Kidney epithelial cell (primary cell): Measurements from ENCODE around the gene KDM6B. TPM values are rescaled to one million over a fixed set of nuclear protein-coding genes. Genes with fewer than 3 reads are reported as not detected.

ENCODE experiments used
- DNase-seq: peaks from one replicate; pipeline ENCODE4 v3.0.0-alpha.2; 2010; ENCODE audit warnings: low read depth
- H3K27me3 ChIP-seq: 2 replicates; pipeline ENCODE4 v1.6.0; 2011; ENCODE audit warnings: low read length; ENCODE audit not compliant: control insufficient read depth, insufficient read depth
- H3K36me3 ChIP-seq: 2 replicates; pipeline ENCODE4 v1.5.1; 2011; ENCODE audit warnings: low read length; ENCODE audit not compliant: control insufficient read depth, insufficient read depth
- H3K4me3 ChIP-seq: 2 replicates; pipeline ENCODE4 v1.5.1; 2011; ENCODE audit warnings: low read depth, mild to moderate bottlenecking, control low read depth, low read length
- total RNA-seq: library from RNA; depleted of rRNA; stranded (reverse); fragments of >200 nt; gene quantifications from 2 replicates; pipeline ENCODE4 v1.2.3, GENCODE V29; 2015
- TF ChIP-seq, protein P1 (sequence below): IDR thresholded peaks from 2 replicates; pipeline ENCODE4 v1.5.1; 2011; ENCODE audit warnings: mild to moderate bottlenecking, moderate library complexity, low read length, control low read depth, inconsistent platforms; ENCODE audit not compliant: insufficient read depth, poor library complexity, severe bottlenecking

KDM6B gene
- total RNA-seq, 1 donor from 2014 or later, result 15.6 TPM

- H3K36me3 ChIP-seq, result peaks cover 1% of the 10 kb centered on the region
- DNase-seq, result no peak
- TF ChIP-seq, protein P1, sequence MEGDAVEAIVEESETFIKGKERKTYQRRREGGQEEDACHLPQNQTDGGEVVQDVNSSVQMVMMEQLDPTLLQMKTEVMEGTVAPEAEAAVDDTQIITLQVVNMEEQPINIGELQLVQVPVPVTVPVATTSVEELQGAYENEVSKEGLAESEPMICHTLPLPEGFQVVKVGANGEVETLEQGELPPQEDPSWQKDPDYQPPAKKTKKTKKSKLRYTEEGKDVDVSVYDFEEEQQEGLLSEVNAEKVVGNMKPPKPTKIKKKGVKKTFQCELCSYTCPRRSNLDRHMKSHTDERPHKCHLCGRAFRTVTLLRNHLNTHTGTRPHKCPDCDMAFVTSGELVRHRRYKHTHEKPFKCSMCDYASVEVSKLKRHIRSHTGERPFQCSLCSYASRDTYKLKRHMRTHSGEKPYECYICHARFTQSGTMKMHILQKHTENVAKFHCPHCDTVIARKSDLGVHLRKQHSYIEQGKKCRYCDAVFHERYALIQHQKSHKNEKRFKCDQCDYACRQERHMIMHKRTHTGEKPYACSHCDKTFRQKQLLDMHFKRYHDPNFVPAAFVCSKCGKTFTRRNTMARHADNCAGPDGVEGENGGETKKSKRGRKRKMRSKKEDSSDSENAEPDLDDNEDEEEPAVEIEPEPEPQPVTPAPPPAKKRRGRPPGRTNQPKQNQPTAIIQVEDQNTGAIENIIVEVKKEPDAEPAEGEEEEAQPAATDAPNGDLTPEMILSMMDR, result no peak
- H3K4me3 ChIP-seq, result no peak overlapping the region
- no peaks in the 10 kb centered on the region for H3K27me3 ChIP-seq
These were observed 41.9 kb downstream of the KDM6B start for GRCh38 chr17:7875804-7876370.

DNA sequence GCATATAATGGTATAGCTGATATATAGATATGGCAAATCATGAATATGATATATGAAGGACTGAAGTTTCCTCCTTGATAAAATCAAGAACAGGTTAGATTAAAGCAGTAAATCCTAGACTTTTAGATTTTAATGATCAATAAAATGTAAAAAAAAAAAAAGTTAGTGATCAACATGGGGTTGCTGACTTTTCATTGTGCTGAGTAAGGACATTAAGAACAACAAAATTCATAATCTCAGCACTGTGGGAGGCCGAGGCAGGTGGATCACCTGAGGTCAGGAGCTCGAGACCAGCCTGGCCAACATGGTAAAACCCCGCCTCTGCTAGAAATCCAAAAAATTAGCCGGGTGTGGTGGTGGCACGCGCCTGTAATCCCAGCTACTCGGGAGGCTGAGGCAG is 44.2 kb downstream of the KDM6B start:
- DNase-seq, result no peak
- Histone ChIP-seq H3K4me3 (no peak overlapping the region), H3K36me3 (peaks cover 1% of the 10 kb centered on the region), H3K27me3 (no peaks in the 10 kb centered on the region)
- TF ChIP-seq, protein P1, result no peak

DNA sequence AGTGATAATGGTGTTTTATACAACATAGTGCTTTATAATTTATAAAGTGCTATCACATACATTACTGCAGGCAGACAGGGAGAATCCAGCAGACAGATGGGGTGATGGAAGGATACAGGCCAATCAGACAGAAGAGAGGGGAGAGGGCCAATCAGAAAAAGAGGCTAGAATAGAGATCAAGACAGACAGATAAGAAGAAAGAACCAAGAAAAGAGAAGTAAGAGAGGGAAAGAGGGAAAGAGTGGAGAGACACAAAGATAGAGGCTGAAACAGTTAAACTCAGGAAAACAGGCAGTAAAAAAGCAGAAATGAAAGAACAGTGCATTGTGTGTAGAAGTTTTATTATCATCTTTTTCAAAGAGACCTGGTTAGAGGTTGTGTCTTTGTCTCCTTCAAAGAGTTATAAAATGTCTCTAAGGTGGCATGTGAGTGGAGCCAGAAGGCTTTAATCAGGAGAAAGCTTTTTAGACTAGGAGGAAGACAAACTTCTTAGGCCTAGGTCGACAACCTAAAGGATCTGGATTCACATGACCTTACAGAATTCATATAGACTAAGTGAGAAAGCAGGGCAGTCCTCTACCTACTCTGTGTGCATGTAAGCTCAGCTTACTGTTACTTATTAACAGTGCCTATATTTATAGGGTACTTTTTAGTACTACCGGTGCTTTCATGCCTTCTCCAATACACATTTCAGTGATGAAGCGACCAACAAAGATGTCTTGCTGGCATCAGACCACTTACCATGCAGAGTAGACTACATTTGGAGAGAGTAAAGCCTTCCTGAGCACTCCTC is 46.3 kb downstream of the KDM6B start:
- no peak overlapping the region for H3K4me3 ChIP-seq
- H3K36me3 ChIP-seq, result peaks cover 1% of the 10 kb centered on the region
- H3K27me3 ChIP-seq, result no peaks in the 10 kb centered on the region
- no peak for DNase-seq
- TF ChIP-seq, protein P1, result no peak

DNA sequence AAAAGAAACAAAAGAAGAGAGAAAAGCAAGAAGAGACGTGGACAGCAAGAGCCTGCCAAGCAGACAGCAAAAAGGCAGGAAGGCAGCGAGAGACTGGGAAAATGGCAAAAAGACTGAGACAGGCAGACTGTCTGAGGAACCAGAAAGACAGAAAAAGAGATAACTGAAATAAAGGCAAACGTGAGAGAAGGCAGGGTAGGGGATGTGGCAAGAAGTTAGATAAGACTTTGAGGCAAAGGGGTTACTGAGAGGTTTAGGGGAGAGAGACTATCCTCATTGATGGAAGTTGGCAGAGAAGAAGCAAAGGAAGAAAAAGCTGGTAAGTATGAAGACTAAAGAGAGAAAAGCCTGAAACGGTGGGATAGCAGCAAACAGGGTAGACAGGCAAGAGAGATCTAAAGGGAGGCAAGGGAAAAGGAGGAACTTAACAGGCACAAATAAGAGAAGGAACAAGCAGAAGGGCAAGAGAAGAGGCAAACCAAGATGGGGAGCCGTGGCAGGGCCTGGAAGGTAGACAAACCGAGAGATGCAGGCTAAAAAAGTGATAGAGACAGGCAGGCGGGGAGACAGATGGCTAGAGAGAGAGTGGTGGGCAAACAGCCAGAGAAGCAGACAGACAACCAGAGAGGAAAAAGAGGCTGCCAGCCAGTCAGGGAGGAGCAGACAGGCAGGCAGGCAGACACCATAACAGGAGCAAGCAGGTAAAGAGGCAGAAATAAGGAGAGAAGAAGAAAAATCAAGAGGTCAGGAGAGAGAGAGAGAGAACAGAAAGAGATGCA is 47.4 kb downstream of the KDM6B start:
- Histone ChIP-seq H3K4me3 (no peak overlapping the region), H3K36me3 (no peaks in the 10 kb centered on the region), H3K27me3 (no peaks in the 10 kb centered on the region)
- TF ChIP-seq, protein P1, result no peak
- no peak for DNase-seq

DNA sequence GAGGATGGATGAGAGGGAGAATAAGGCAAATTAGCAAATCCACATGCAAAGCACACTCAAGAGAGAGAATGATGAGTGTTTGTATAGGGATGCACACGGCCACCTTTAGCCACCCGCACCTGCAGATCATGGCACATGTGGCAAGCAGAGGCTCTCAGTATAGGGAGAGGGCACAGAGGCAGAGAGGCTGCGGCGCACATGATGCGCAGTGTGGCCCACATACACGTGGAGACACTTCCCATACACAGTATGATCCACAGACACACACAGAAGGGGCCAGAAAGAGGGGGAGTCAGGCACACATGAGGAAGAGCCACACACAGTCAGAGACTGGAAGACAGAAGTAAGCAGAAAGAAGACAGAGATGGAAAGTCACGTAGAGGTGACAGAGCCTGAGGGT is 48.1 kb downstream of the KDM6B start:
- Histone ChIP-seq H3K27me3 (no peaks in the 10 kb centered on the region), H3K36me3 (no peaks in the 10 kb centered on the region), H3K4me3 (no peak overlapping the region)
- TF ChIP-seq, protein P1, result no peak
- no peak for DNase-seq
